HEK293 (cell line): ENCODE results near the gene BIK.

Source experiments
- CTCF ChIA-PET: fragments of 350-600 bp; formaldehyde crosslinking; extraction: SDS; loops from one replicate; lab custom pipeline; 2021; ENCODE audit warnings: antibody characterized with exemption; lab: Yijun Ruan, JAX
- POLR2A ChIA-PET: fragments of 300-600 bp; formaldehyde crosslinking; extraction: SDS; loops from one replicate; lab custom pipeline; 2020; ENCODE audit warnings: antibody characterized with exemption, inconsistent platforms; lab: Yijun Ruan, JAX
- H3K27ac ChIP-seq: fragments of 200-500 bp; sonication (Bioruptor generic); 2 replicates; pipeline ENCODE4 v1.5.1; 2014; ENCODE audit warnings: low read depth, low read length, control low read depth, inconsistent platforms; ENCODE audit errors: extremely low read depth
- H3K36me3 ChIP-seq, 2 experiments: fragments of 200-500 bp in 1 of 2; sonication (Bioruptor generic) in 1 of 2; 1 replicate in 1 of 2; 2 replicates in 1 of 2; pipeline ENCODE4 v1.5.1; 2014 to 2017; ENCODE audit warnings: inconsistent platforms in 2 of 2, low read length in 2 of 2; ENCODE audit not compliant: control insufficient read depth in 2 of 2, insufficient read depth in 1 of 2
- H3K4me1 ChIP-seq: fragments of 200-500 bp; sonication (Bioruptor generic); 2 replicates; pipeline ENCODE4 v1.5.1; 2014; ENCODE audit warnings: mild to moderate bottlenecking, low read length, inconsistent platforms; ENCODE audit not compliant: control insufficient read depth, insufficient read depth
- H3K4me3 ChIP-seq: 2 replicates; pipeline ENCODE4 v1.5.1; 2011; ENCODE audit warnings: low read depth, mild to moderate bottlenecking, control low read depth, low read length, moderate library complexity
- H3K9me3 ChIP-seq: fragments of 200-500 bp; sonication (Bioruptor generic); 2 replicates; pipeline ENCODE4 v1.5.1; 2014; ENCODE audit warnings: low read depth, low read length, inconsistent platforms; ENCODE audit not compliant: control insufficient read depth, insufficient read depth
- BCL11A ChIP-seq: fragments of 450-650 bp; formaldehyde crosslinking; IDR thresholded peaks from 2 replicates; pipeline ENCODE4 v1.5.1; 2016; ENCODE audit warnings: low read depth, missing biosample characterization, missing genetic modification characterization
- EGR2 ChIP-seq: fragments of 450-650 bp; formaldehyde crosslinking; IDR thresholded peaks from 2 replicates; pipeline ENCODE4 v1.5.1; 2016; ENCODE audit warnings: low read depth, missing biosample characterization, missing genetic modification characterization
- GLIS2 ChIP-seq: fragments of 450-650 bp; formaldehyde crosslinking; IDR thresholded peaks from 2 replicates; pipeline ENCODE4 v1.5.1; 2016; ENCODE audit warnings: missing biosample characterization, missing genetic modification characterization
- HOXA7 ChIP-seq: sonication (generic); formaldehyde crosslinking; IDR thresholded peaks from 2 replicates; pipeline ENCODE4 v1.8.1; 2022; ENCODE audit warnings: missing genetic modification reagents, borderline replicate concordance
- KLF1 ChIP-seq: fragments of 450-650 bp; formaldehyde crosslinking; IDR thresholded peaks from 2 replicates; pipeline ENCODE4 v1.5.1; 2016; ENCODE audit warnings: missing biosample characterization, missing genetic modification characterization
- ZBTB17 ChIP-seq: fragments of 450-650 bp; formaldehyde crosslinking; IDR thresholded peaks from 2 replicates; pipeline ENCODE4 v1.5.1; 2016; ENCODE audit warnings: missing biosample characterization, missing genetic modification characterization
- ZBTB7A ChIP-seq: fragments of 450-650 bp; formaldehyde crosslinking; IDR thresholded peaks from 2 replicates; pipeline ENCODE4 v1.5.1; 2016; ENCODE audit warnings: low read depth, missing biosample characterization, missing genetic modification characterization
- ZFHX2 ChIP-seq: fragments of 450-650 bp; formaldehyde crosslinking; conservative IDR thresholded peaks from 2 replicates; pipeline ENCODE4 v1.5.1; 2016; ENCODE audit warnings: missing biosample characterization, missing genetic modification characterization
- ZFP69B ChIP-seq: fragments of 450-650 bp; formaldehyde crosslinking; IDR thresholded peaks from 2 replicates; pipeline ENCODE4 v1.5.1; 2016; ENCODE audit warnings: missing biosample characterization, missing genetic modification characterization
- ZIC2 ChIP-seq: fragments of 450-650 bp; formaldehyde crosslinking; IDR thresholded peaks from 2 replicates; pipeline ENCODE4 v1.5.1; 2016; ENCODE audit warnings: missing biosample characterization, missing genetic modification characterization
- ZNF155 ChIP-seq: fragments of 450-650 bp; formaldehyde crosslinking; IDR thresholded peaks from 2 replicates; pipeline ENCODE4 v1.5.1; 2016; ENCODE audit warnings: missing biosample characterization, missing genetic modification characterization
- ZNF16 ChIP-seq: fragments of 450-650 bp; formaldehyde crosslinking; IDR thresholded peaks from 2 replicates; pipeline ENCODE4 v1.5.1; 2016; ENCODE audit warnings: low read depth, missing biosample characterization, missing genetic modification characterization
- ZNF37A ChIP-seq: fragments of 450-650 bp; IDR thresholded peaks from 2 replicates; pipeline ENCODE4 v1.5.1; 2018; ENCODE audit warnings: missing biosample characterization, missing genetic modification characterization
- ZNF433 ChIP-seq: fragments of 450-650 bp; formaldehyde crosslinking; IDR thresholded peaks from 2 replicates; pipeline ENCODE4 v1.5.1; 2016; ENCODE audit warnings: missing biosample characterization, missing genetic modification characterization, low read depth
- ZNF48 ChIP-seq: fragments of 450-650 bp; formaldehyde crosslinking; IDR thresholded peaks from 2 replicates; pipeline ENCODE4 v1.5.1; 2016; ENCODE audit warnings: missing biosample characterization, missing genetic modification characterization
- ZNF596 ChIP-seq: fragments of 450-650 bp; IDR thresholded peaks from 2 replicates; pipeline ENCODE4 v1.5.0; 2018; ENCODE audit warnings: missing biosample characterization, mild to moderate bottlenecking, missing genetic modification characterization, moderate library complexity
- ZNF610 ChIP-seq: fragments of 450-650 bp; formaldehyde crosslinking; IDR thresholded peaks from 2 replicates; pipeline ENCODE4 v1.5.1; 2016; ENCODE audit warnings: missing biosample characterization, missing genetic modification characterization, borderline replicate concordance
- ZNF629 ChIP-seq: fragments of 450-650 bp; formaldehyde crosslinking; IDR thresholded peaks from 2 replicates; pipeline ENCODE4 v1.5.1; 2017; ENCODE audit warnings: missing biosample characterization, missing genetic modification characterization
- ZSCAN30 ChIP-seq: fragments of 450-650 bp; IDR thresholded peaks from 2 replicates; pipeline ENCODE4 v1.5.1; 2018; ENCODE audit warnings: missing biosample characterization, mild to moderate bottlenecking, missing genetic modification characterization, moderate library complexity
- TF ChIP-seq, protein P1 (sequence below): fragments of 450-650 bp; formaldehyde crosslinking; conservative IDR thresholded peaks from 2 replicates; pipeline ENCODE4 v1.5.1; 2016; ENCODE audit warnings: low read depth, missing biosample characterization, missing genetic modification characterization
- TF ChIP-seq, protein P2 (sequence below): fragments of 450-650 bp; formaldehyde crosslinking; IDR thresholded peaks from 2 replicates; pipeline ENCODE4 v1.5.1; 2016; ENCODE audit warnings: missing biosample characterization, missing genetic modification characterization
- TF ChIP-seq, protein P3 (sequence below): sonication (generic); formaldehyde crosslinking; IDR thresholded peaks from 2 replicates; pipeline ENCODE4 v1.8.1; 2022; ENCODE audit warnings: mild to moderate bottlenecking, moderate library complexity, missing genetic modification reagents

Gene BIK

DNA sequence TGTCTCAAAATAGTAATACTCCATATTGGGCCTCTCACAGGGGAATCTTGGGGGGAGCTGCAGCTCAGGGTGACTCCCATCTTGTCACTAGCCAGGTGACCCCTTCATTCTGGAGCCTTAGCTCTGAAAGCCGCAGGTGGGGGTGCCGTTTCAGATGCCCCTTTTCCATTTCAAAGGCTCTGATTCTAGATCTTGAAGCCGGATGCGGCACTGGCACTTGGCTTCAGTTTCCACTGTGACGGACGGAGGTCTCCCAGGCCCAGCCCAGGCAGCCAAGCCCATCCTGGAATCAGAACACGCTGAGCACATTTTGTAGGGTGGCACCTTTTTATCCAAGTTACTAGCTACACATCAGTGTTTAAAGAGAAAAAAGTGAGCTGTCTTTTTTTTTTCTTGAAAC lies 6.4 kb downstream of the BIK start:
- Histone ChIP-seq H3K36me3 (no peaks in the 10 kb centered on the region), H3K4me3 (no peak overlapping the region), H3K4me1 (0 out of 2 replicates have a peak, but pooled peaks cover 4% of the 10 kb centered on the region), H3K9me3 (no peaks in the 10 kb centered on the region), H3K27ac (no peak overlapping the region)
- TF ChIP-seq, protein P1, sequence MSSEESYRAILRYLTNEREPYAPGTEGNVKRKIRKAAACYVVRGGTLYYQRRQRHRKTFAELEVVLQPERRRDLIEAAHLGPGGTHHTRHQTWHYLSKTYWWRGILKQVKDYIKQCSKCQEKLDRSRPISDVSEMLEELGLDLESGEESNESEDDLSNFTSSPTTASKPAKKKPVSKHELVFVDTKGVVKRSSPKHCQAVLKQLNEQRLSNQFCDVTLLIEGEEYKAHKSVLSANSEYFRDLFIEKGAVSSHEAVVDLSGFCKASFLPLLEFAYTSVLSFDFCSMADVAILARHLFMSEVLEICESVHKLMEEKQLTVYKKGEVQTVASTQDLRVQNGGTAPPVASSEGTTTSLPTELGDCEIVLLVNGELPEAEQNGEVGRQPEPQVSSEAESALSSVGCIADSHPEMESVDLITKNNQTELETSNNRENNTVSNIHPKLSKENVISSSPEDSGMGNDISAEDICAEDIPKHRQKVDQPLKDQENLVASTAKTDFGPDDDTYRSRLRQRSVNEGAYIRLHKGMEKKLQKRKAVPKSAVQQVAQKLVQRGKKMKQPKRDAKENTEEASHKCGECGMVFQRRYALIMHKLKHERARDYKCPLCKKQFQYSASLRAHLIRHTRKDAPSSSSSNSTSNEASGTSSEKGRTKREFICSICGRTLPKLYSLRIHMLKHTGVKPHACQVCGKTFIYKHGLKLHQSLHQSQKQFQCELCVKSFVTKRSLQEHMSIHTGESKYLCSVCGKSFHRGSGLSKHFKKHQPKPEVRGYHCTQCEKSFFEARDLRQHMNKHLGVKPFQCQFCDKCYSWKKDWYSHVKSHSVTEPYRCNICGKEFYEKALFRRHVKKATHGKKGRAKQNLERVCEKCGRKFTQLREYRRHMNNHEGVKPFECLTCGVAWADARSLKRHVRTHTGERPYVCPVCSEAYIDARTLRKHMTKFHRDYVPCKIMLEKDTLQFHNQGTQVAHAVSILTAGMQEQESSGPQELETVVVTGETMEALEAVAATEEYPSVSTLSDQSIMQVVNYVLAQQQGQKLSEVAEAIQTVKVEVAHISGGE (tag by site-specific recombination): no peak
- no peak for TF ChIP-seq ZNF16 (tag by site-specific recombination)
- TF ChIP-seq ZBTB7A (tag by site-specific recombination): no peak
- no peak for TF ChIP-seq HOXA7 (CRISPR knock-in tag)
- no peak for TF ChIP-seq ZFP69B (tag by site-specific recombination)
- TF ChIP-seq ZNF596 (tag by site-specific recombination): no peak
- TF ChIP-seq GLIS2: no peak
- ChIA-PET POLR2A (interaction anchor here (0.6 to 1.2 kb wide), 2 partner anchors 64 to 101 kb away, joined by 3 read pairs; no protein-coding TSS in a partner anchor), CTCF (interaction anchor here (0.9 kb wide), 1 partner anchor 10 kb away, joined by 5 read pairs; no protein-coding TSS in a partner anchor)

DNA sequence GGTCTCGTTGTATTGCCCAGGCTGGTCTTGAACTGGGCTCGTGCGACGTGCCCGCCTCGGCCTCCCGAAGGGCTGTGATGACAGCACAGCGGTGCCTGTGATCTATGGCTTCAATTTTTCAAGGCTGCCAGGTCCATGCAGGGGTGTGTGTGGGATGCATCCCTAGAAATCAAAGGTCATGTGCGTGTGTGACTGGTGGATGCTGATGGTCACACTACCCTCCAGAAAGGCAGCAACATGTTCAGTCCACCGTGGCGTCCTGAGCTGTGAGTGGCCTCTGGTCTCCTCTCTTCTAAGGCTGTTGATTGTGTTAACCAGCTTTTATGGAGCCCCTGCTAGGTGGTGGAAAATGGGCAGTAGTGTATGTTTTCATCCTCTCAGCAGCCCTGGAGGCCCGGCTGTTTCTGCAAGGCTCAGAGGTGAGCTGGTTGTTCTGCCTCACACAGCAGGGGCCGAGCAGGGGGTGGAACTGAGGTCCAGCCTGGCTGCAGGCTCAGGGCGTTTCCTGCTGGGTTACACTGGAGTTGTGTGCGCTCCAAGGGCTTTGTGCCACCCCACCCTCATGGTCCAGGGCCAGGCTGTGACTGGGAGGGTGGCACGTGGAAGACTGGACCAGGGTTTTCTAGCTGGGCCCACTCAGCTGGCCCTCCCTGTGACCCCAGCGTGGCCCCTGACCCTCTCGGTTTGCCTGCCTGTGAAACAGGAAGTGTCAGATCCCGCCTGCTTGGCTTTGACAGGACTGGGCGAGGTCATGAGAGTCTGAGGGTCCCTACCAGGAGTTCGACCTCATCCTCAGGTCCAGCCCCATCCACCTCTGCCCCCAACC lies 7.7 kb downstream of the BIK start:
- Histone ChIP-seq H3K4me1 (0 out of 2 replicates have a peak, but pooled peaks cover 4% of the 10 kb centered on the region), H3K36me3 (no peaks in the 10 kb centered on the region), H3K27ac (no peak overlapping the region), H3K9me3 (no peaks in the 10 kb centered on the region), H3K4me3 (no peak overlapping the region)
- TF ChIP-seq ZIC2 (tag by site-specific recombination) (peak; percentile 97), ZNF433 (tag by site-specific recombination) (no peak)
- TF ChIP-seq, protein P2, sequence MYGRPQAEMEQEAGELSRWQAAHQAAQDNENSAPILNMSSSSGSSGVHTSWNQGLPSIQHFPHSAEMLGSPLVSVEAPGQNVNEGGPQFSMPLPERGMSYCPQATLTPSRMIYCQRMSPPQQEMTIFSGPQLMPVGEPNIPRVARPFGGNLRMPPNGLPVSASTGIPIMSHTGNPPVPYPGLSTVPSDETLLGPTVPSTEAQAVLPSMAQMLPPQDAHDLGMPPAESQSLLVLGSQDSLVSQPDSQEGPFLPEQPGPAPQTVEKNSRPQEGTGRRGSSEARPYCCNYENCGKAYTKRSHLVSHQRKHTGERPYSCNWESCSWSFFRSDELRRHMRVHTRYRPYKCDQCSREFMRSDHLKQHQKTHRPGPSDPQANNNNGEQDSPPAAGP (tag by site-specific recombination): 0 out of 2 replicates have a peak, but pooled peaks have one; percentile 28
- POLR2A ChIA-PET: no interaction called here
- CTCF ChIA-PET: interaction anchor here (0.6 kb wide), 3 partner anchors 8 to 1212 kb away, joined by 3 read pairs; no protein-coding TSS in a partner anchor

GRCh38 chr22:43118953-43119458 lies 8.5 kb downstream of the BIK start:
- ChIA-PET POLR2A (no interaction called here), CTCF (interaction anchor here (0.6 kb wide), 2 partner anchors 9 to 1212 kb away, joined by 3 read pairs; no protein-coding TSS in a partner anchor)
- no peaks in the 10 kb centered on the region for H3K36me3 ChIP-seq
- H3K27ac ChIP-seq: no peak overlapping the region
- H3K9me3 ChIP-seq: no peaks in the 10 kb centered on the region
- no peak overlapping the region for H3K4me3 ChIP-seq
- 0 out of 2 replicates have a peak, but pooled peaks cover 4% of the 10 kb centered on the region for H3K4me1 ChIP-seq
- TF ChIP-seq ZBTB17 (tag by site-specific recombination): peak; percentile 48
- no peak for TF ChIP-seq ZSCAN30 (tag by site-specific recombination)
- TF ChIP-seq ZNF155 (tag by site-specific recombination): no peak
- no peak for TF ChIP-seq BCL11A (tag by site-specific recombination)
- TF ChIP-seq ZNF610 (tag by site-specific recombination): no peak
- peak; percentile 80 for TF ChIP-seq ZFHX2
- peak; percentile 38 for TF ChIP-seq ZNF629 (tag by site-specific recombination)
- TF ChIP-seq ZNF37A: no peak
- no peak for TF ChIP-seq ZNF48 (tag by site-specific recombination)
- TF ChIP-seq KLF1 (tag by site-specific recombination): peak; percentile 62
- TF ChIP-seq, protein P3, sequence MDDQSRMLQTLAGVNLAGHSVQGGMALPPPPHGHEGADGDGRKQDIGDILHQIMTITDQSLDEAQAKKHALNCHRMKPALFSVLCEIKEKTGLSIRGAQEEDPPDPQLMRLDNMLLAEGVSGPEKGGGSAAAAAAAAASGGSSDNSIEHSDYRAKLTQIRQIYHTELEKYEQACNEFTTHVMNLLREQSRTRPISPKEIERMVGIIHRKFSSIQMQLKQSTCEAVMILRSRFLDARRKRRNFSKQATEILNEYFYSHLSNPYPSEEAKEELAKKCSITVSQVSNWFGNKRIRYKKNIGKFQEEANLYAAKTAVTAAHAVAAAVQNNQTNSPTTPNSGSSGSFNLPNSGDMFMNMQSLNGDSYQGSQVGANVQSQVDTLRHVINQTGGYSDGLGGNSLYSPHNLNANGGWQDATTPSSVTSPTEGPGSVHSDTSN (CRISPR knock-in tag): no peak
- TF ChIP-seq EGR2 (tag by site-specific recombination): peak; percentile 78
